ENCODE results near the gene AMOTL1. TPM values are rescaled to one million over a fixed set of nuclear protein-coding genes. Genes with fewer than 3 reads are reported as not detected.

AMOTL1 gene
- total RNA-seq, 3 donors from 2014 or later (not counting 1 experiment from before 2014, with no cell fraction given), result 7.1 to 8.9 (median 8.7) TPM

DNA sequence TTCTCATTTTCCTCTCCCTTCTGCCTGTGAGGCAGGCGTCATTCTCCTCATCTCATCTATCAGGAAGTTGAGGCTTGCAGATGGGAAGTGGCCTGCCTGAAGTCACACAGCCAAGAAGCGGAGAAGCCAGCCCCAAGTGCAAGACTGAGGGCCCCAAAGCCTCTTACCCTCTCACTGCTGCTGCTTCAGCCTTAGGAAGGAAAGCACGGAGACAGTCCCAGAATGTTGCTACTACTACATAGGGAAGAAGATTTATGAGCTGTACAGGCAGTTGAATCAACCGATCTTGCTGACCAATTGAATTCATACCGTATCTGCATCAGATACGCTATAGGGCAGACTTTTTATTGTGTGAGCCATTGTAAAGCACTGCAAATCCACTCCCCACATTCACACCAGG is 116.2 kb downstream of the AMOTL1 start:
- Histone ChIP-seq H3K27me3 (ENCODE audit: control insufficient read depth, insufficient read depth, low read length) (no peaks in the 10 kb centered on the region), H3K4me1 (ENCODE audit: control insufficient read depth, insufficient read depth, low read length) (no peaks in the 10 kb centered on the region), H3K4me3 (ENCODE audit: low read length) (no peak overlapping the region), H3K36me3 (ENCODE audit: control insufficient read depth, insufficient read depth, low read length) (no peaks in the 10 kb centered on the region), H3K9me3 (ENCODE audit: control insufficient read depth, insufficient read depth, low read length) (no peaks in the 10 kb centered on the region), H3K27ac (ENCODE audit: low read length) (no peak overlapping the region)
- ATAC-seq (peak in 1 of 3 donors; percentile 46), DNase-seq (no peak)
- Mint-ChIP-seq H3K36me3 (no peaks in the 10 kb centered on the region), H3K27ac (peak overlapping the region in 1 of 2 donors; percentile 51), H3K4me1 (peaks cover 7 to 13% of the 10 kb centered on the region in 2 donors), H3K4me3 (no peak overlapping the region), H3K27me3 (ENCODE audit: low read depth in 2 of 2) (no peaks in the 10 kb centered on the region), H3K9me3 (no peaks in the 10 kb centered on the region)
- WGBS (ENCODE audit: insufficient coverage), result 25% methylated on average over 6 of the region's 6 CpGs
- intact Hi-C loops (cut with micrococcal nuclease), result no loop called here
- TF ChIP-seq, protein P1, sequence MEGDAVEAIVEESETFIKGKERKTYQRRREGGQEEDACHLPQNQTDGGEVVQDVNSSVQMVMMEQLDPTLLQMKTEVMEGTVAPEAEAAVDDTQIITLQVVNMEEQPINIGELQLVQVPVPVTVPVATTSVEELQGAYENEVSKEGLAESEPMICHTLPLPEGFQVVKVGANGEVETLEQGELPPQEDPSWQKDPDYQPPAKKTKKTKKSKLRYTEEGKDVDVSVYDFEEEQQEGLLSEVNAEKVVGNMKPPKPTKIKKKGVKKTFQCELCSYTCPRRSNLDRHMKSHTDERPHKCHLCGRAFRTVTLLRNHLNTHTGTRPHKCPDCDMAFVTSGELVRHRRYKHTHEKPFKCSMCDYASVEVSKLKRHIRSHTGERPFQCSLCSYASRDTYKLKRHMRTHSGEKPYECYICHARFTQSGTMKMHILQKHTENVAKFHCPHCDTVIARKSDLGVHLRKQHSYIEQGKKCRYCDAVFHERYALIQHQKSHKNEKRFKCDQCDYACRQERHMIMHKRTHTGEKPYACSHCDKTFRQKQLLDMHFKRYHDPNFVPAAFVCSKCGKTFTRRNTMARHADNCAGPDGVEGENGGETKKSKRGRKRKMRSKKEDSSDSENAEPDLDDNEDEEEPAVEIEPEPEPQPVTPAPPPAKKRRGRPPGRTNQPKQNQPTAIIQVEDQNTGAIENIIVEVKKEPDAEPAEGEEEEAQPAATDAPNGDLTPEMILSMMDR (IDR thresholded peaks at IDR 0.05), result no peak

DNA sequence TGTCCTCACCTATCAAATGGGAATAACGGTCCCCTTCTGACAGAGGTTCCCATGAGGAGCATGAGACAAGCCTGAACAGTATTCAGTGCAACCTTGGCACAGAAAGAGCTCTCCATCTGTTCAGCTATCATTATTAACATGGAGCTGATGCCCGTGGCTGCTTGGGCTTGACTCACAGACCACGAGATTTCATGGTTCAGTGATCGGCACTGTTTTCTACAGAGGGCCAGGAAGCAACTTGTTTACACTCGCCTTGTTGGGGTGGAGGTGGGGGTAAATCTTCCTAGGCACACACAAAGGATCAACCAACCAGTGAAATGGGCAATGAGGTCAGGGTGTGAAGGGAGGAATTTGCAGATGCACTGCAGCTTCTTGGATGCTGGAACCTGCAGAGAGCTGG is 117.0 kb downstream of the AMOTL1 start:
- H3K27ac Mint-ChIP-seq, result no peak overlapping the region
- no peaks in the 10 kb centered on the region for H3K4me1 ChIP-seq (ENCODE audit: control insufficient read depth, insufficient read depth, low read length)
- H3K27me3 ChIP-seq (ENCODE audit: control insufficient read depth, insufficient read depth, low read length), result no peaks in the 10 kb centered on the region
- H3K9me3 Mint-ChIP-seq, result no peaks in the 10 kb centered on the region
- DNase-seq (no peak), ATAC-seq (no peak)
- H3K27ac ChIP-seq (ENCODE audit: low read length), result no peak overlapping the region
- TF ChIP-seq, protein P1 (IDR thresholded peaks at IDR 0.05), result no peak
- WGBS (ENCODE audit: insufficient coverage), result 55% methylated on average over 5 of the region's 5 CpGs
- no peaks in the 10 kb centered on the region for H3K9me3 ChIP-seq (ENCODE audit: control insufficient read depth, insufficient read depth, low read length)
- no peaks in the 10 kb centered on the region for H3K36me3 Mint-ChIP-seq
- no peaks in the 10 kb centered on the region for H3K27me3 Mint-ChIP-seq (ENCODE audit: low read depth in 2 of 2)
- no peak overlapping the region for H3K4me3 ChIP-seq (ENCODE audit: low read length)
- peaks cover 7 to 13% of the 10 kb centered on the region in 2 donors for H3K4me1 Mint-ChIP-seq
- intact Hi-C loops (cut with micrococcal nuclease), result no loop called here
- no peak overlapping the region for H3K4me3 Mint-ChIP-seq
- H3K36me3 ChIP-seq (ENCODE audit: control insufficient read depth, insufficient read depth, low read length), result no peaks in the 10 kb centered on the region

DNA sequence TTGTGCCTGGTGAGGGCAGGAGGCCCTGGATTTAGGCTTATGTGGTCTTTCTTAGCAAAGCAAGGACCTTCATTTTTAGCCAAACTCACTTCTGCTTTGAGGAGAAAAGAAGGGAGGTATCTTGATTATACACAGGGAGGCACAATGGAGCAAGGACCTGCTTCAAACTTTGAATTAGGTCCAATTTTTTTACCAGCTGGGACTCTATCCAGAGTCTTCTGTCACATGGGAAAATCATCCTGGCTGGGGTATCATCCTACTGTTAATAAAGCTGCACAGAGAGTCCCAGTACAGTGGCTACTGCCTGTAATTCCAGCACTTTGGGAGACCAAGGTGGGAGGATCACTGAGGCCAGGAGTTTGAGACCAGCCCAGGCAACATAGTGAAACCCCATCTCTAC is 117.4 kb downstream of the AMOTL1 start:
- H3K4me3 ChIP-seq (ENCODE audit: low read length), result no peak overlapping the region
- H3K27ac ChIP-seq (ENCODE audit: low read length), result no peak overlapping the region
- DNase-seq (no peak), ATAC-seq (no peak)
- no peaks in the 10 kb centered on the region for H3K9me3 ChIP-seq (ENCODE audit: control insufficient read depth, insufficient read depth, low read length)
- Mint-ChIP-seq H3K27ac (no peak overlapping the region), H3K9me3 (no peaks in the 10 kb centered on the region), H3K4me1 (peaks cover 7 to 13% of the 10 kb centered on the region in 2 donors), H3K27me3 (ENCODE audit: low read depth in 2 of 2) (no peaks in the 10 kb centered on the region), H3K4me3 (no peak overlapping the region), H3K36me3 (no peaks in the 10 kb centered on the region)
- no peaks in the 10 kb centered on the region for H3K36me3 ChIP-seq (ENCODE audit: control insufficient read depth, insufficient read depth, low read length)
- TF ChIP-seq, protein P1 (IDR thresholded peaks at IDR 0.05), result no peak
- H3K4me1 ChIP-seq (ENCODE audit: control insufficient read depth, insufficient read depth, low read length), result no peaks in the 10 kb centered on the region
- no peaks in the 10 kb centered on the region for H3K27me3 ChIP-seq (ENCODE audit: control insufficient read depth, insufficient read depth, low read length)
- intact Hi-C loops (cut with micrococcal nuclease), result no loop called here

DNA sequence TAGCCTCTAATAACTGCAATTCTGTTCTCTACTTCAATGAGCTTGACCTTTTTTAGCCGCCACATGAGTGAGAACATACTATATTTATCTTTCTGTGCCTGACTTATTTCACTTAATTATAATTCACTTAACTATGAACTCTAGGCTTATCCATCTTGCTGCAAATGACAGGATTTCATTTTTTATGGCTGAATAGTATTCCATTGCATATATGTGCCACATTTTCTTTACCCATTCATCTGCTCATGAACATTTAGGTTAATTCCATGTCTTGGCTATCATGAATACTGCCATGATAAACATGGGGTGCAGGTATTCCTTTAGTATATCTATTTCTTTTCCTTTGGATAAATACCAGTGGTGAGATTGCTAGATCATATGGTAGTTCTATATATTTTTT is 120.0 kb downstream of the AMOTL1 start:
- H3K27me3 ChIP-seq (ENCODE audit: control insufficient read depth, insufficient read depth, low read length), result no peaks in the 10 kb centered on the region
- H3K4me1 ChIP-seq (ENCODE audit: control insufficient read depth, insufficient read depth, low read length), result no peaks in the 10 kb centered on the region
- H3K36me3 ChIP-seq (ENCODE audit: control insufficient read depth, insufficient read depth, low read length), result no peaks in the 10 kb centered on the region
- WGBS (ENCODE audit: insufficient coverage), result no CpG with 5 or more reads among the region's 1 CpG
- Mint-ChIP-seq H3K9me3 (peaks cover 3 to 4% of the 10 kb centered on the region in 2 donors), H3K36me3 (peaks cover 12% of the 10 kb centered on the region), H3K4me1 (peaks cover 7 to 13% of the 10 kb centered on the region in 2 donors), H3K27ac (no peak overlapping the region), H3K27me3 (ENCODE audit: low read depth in 2 of 2) (no peaks in the 10 kb centered on the region), H3K4me3 (no peak overlapping the region)
- intact Hi-C loops (cut with micrococcal nuclease), result no loop called here
- no peaks in the 10 kb centered on the region for H3K9me3 ChIP-seq (ENCODE audit: control insufficient read depth, insufficient read depth, low read length)
- TF ChIP-seq, protein P1 (IDR thresholded peaks at IDR 0.05), result no peak
- ATAC-seq, result no peak
- H3K27ac ChIP-seq (ENCODE audit: low read length), result no peak overlapping the region
- no peak for DNase-seq
- no peak overlapping the region for H3K4me3 ChIP-seq (ENCODE audit: low read length)
